Activated naive CD4-positive, alpha-beta T cell treated with anti-CD3 and anti-CD28 coated beads for 36 hours (primary cell): ENCODE data around the gene ZNF436. TPM values are rescaled to one million over a fixed set of nuclear protein-coding genes. Genes with fewer than 3 reads are reported as not detected.

Experiments
- CTCF ChIA-PET: fragments of 350-600 bp; sonication (Branson Sonifier 250); formaldehyde crosslinking; loops from one replicate; lab custom pipeline; 2021; ENCODE audit warnings: antibody characterized with exemption; lab: Charles Lee
- DNase-seq: peaks from one replicate; pipeline ENCODE4 v3.0.0-alpha.2; 2020
- H3K27ac Mint-ChIP-seq: one replicate; pipeline ENCODE4 v1.8.0; 2021; ENCODE audit warnings: mild to moderate bottlenecking, mixed read lengths
- H3K27me3 Mint-ChIP-seq: one replicate; pipeline ENCODE4 v1.8.0; 2021; ENCODE audit warnings: low read depth, mixed read lengths
- H3K36me3 Mint-ChIP-seq: one replicate; pipeline ENCODE4 v1.8.0; 2021; ENCODE audit warnings: low read depth, mixed read lengths
- H3K4me1 Mint-ChIP-seq: one replicate; pipeline ENCODE4 v1.8.0; 2021; ENCODE audit warnings: low read depth, mixed read lengths
- H3K4me3 Mint-ChIP-seq: one replicate; pipeline ENCODE4 v1.8.0; 2021; ENCODE audit warnings: mild to moderate bottlenecking, moderate library complexity, mixed read lengths
- H3K9me3 Mint-ChIP-seq: one replicate; pipeline ENCODE4 v1.8.0; 2021; ENCODE audit warnings: mixed read lengths
- intact Hi-C: fragments of 100-400 bp; cut with micrococcal nuclease; formaldehyde crosslinking; loops from one replicate; pipeline ENCODE4 v1.15.1; 2023
- total RNA-seq, 2 experiments: library from RNA; stranded (reverse); gene quantifications; one replicate each; pipeline ENCODE4 v1.2.3, GENCODE V29; 2021

Gene ZNF436
- total RNA-seq, 2 experiments from 2014 or later, result 3.3 to 3.5 TPM

GRCh38 chr1:23401313-23401712 is 31.7 kb upstream of the ZNF436 start:
- H3K27ac Mint-ChIP-seq, result no peak overlapping the region
- H3K4me3 Mint-ChIP-seq, result no peak overlapping the region
- H3K9me3 Mint-ChIP-seq, result no peaks in the 10 kb centered on the region
- no peaks in the 10 kb centered on the region for H3K27me3 Mint-ChIP-seq
- H3K4me1 Mint-ChIP-seq, result peaks cover 11% of the 10 kb centered on the region
- no peak for DNase-seq
- H3K36me3 Mint-ChIP-seq, result no peaks in the 10 kb centered on the region
- CTCF ChIA-PET, result no interaction called here
- intact Hi-C loops, result no loop called here

- CTCF ChIA-PET, result interaction anchor here (0.6 kb wide), 1 partner anchor 69 kb away, joined by 3 read pairs; no protein-coding TSS in a partner anchor
- intact Hi-C loops, result no loop called here
- Mint-ChIP-seq H3K36me3 (no peaks in the 10 kb centered on the region), H3K27me3 (no peaks in the 10 kb centered on the region), H3K27ac (no peak overlapping the region), H3K4me1 (peaks cover 17% of the 10 kb centered on the region), H3K9me3 (no peaks in the 10 kb centered on the region), H3K4me3 (no peak overlapping the region)
- DNase-seq, result no peak
Measured at GRCh38 chr1:23400324-23401114, 30.9 kb upstream of the ZNF436 start.

- Mint-ChIP-seq H3K27me3 (no peaks in the 10 kb centered on the region), H3K4me3 (no peak overlapping the region), H3K9me3 (no peaks in the 10 kb centered on the region), H3K36me3 (no peaks in the 10 kb centered on the region), H3K27ac (no peak overlapping the region), H3K4me1 (peaks cover 16% of the 10 kb centered on the region)
- CTCF ChIA-PET, result no interaction called here
- no peak for DNase-seq
- intact Hi-C loops, result no loop called here
Measured at GRCh38 chr1:23399229-23399628, 29.6 kb upstream of the ZNF436 start.

DNA sequence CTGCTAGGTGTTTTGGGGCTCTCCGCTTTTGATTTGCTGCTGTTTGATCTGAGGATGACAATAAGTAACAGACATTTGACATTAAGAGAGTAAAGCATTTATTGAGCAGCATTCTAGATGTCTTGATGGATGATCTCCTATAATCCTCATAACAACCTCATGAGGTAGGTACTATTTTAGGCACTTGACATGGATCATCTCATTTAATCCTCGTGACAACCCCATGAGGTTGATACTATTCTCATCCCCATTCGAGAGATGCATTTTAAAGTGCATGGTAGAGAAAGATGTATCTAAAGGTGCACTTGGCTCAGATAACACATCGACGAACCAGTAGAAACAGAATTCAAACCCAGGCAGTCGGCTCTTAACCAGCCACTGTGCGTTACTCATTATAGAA is 28.3 kb upstream of the ZNF436 start:
- H3K27me3 Mint-ChIP-seq, result no peaks in the 10 kb centered on the region
- H3K36me3 Mint-ChIP-seq, result no peaks in the 10 kb centered on the region
- peaks cover 8% of the 10 kb centered on the region for H3K4me1 Mint-ChIP-seq
- CTCF ChIA-PET, result no interaction called here
- H3K9me3 Mint-ChIP-seq, result no peaks in the 10 kb centered on the region
- no peak overlapping the region for H3K27ac Mint-ChIP-seq
- no peak for DNase-seq
- intact Hi-C loops, result no loop called here
- H3K4me3 Mint-ChIP-seq, result no peak overlapping the region

DNA sequence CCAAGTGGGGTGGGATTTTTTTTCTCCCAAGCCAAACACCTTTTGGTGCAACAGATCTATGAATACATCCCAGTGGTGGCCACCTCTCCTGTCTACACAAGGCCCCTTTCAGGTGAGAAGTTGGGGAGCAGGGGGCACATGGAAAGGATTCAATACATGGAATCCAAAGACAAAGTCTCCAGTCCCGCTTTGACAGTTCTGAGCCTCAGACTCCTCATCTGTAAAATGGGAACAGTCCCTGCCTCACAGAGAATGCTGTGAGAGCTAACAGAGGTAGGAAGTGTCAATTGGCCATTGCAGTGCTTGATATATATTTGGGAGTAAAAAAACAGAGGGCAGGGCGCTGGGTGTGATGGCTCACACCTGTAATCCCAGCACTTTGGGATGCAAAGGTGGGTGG is 26.7 kb upstream of the ZNF436 start:
- no peaks in the 10 kb centered on the region for H3K9me3 Mint-ChIP-seq

GRCh38 chr1:23395849-23396248 is 26.2 kb upstream of the ZNF436 start:
- DNase-seq, result no peak
- no peak overlapping the region for H3K4me3 Mint-ChIP-seq
- intact Hi-C loops, result no loop called here
- no peaks in the 10 kb centered on the region for H3K9me3 Mint-ChIP-seq
- no peaks in the 10 kb centered on the region for H3K36me3 Mint-ChIP-seq
- H3K27ac Mint-ChIP-seq, result peak overlapping the region; percentile 44
- CTCF ChIA-PET, result interaction anchor here (3.7 kb wide), 1 partner anchor 8 kb away, joined by 18 read pairs; no protein-coding TSS in a partner anchor
- H3K27me3 Mint-ChIP-seq, result no peaks in the 10 kb centered on the region
- peaks cover 8% of the 10 kb centered on the region for H3K4me1 Mint-ChIP-seq

More for the DNA sequence above, 26.7 kb upstream of the ZNF436 start:
- CTCF ChIA-PET, result interaction anchor here (0.5 to 3.7 kb wide), 2 partner anchors 8 to 20 kb away, joined by 3 to 18 read pairs; no protein-coding TSS in a partner anchor
- Mint-ChIP-seq H3K4me3 (no peak overlapping the region), H3K36me3 (no peaks in the 10 kb centered on the region), H3K4me1 (peaks cover 8% of the 10 kb centered on the region), H3K27me3 (no peaks in the 10 kb centered on the region), H3K27ac (no peak overlapping the region)
- intact Hi-C loops, result no loop called here
- DNase-seq, result no peak

- Mint-ChIP-seq H3K27ac (no peak overlapping the region), H3K9me3 (no peaks in the 10 kb centered on the region), H3K27me3 (no peaks in the 10 kb centered on the region), H3K4me3 (no peak overlapping the region), H3K36me3 (no peaks in the 10 kb centered on the region), H3K4me1 (peaks cover 8% of the 10 kb centered on the region)
- DNase-seq, result no peak
- CTCF ChIA-PET, result interaction anchor here (3.7 kb wide), 1 partner anchor 9 kb away, joined by 18 read pairs; no protein-coding TSS in a partner anchor
- intact Hi-C loops, result no loop called here
Measured at GRCh38 chr1:23395154-23395724, 25.6 kb upstream of the ZNF436 start.

DNA sequence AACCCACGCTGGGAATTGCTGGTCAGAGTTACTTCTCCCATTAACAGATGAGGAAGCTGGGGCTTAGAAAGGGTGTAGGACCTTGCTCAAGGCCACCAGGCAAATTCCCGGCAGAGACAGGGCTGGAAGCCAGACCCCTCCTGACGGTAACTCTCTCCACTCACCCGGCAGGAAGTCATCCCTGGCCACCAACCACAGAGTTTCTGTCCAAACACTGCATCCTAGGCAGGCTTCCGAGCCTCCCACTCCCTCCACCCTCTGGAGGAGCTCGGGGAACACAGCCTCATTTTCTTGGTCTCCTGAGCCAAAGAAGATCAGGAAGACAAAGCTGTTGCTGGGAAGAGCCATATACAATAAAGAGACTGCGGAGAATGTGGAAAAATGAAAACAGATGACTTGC is 25.0 kb upstream of the ZNF436 start:
- DNase-seq, result no peak
- intact Hi-C loops, result no loop called here
- peaks cover 8% of the 10 kb centered on the region for H3K4me1 Mint-ChIP-seq
- no peaks in the 10 kb centered on the region for H3K9me3 Mint-ChIP-seq
- CTCF ChIA-PET, result interaction anchor here (3.7 kb wide), 1 partner anchor 10 kb away, joined by 18 read pairs; no protein-coding TSS in a partner anchor
- H3K27ac Mint-ChIP-seq, result no peak overlapping the region
- no peaks in the 10 kb centered on the region for H3K27me3 Mint-ChIP-seq
- H3K36me3 Mint-ChIP-seq, result no peaks in the 10 kb centered on the region
- H3K4me3 Mint-ChIP-seq, result no peak overlapping the region

DNA sequence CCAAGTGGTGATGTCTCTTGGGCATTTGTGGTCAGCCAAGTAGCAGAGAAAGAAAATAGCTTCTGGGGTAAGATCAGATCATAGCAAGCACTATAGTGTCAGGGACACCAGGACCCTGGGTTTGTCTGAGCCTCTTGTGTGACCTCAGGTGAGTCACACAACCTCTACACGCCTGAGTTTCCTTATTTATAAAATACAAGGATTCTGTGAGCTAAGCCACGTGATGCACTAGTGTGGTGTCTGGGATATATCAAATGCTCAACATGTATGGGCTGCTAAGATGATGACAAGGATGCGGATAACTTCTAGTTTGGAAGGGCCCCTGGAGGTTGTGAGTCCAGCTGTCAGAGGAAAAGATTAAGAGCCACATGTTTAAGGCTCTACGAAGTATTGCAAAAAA is 24.5 kb upstream of the ZNF436 start:
- no peak overlapping the region for H3K27ac Mint-ChIP-seq
- no peaks in the 10 kb centered on the region for H3K27me3 Mint-ChIP-seq
- peaks cover 8% of the 10 kb centered on the region for H3K4me1 Mint-ChIP-seq
- H3K4me3 Mint-ChIP-seq, result no peak overlapping the region
- no peaks in the 10 kb centered on the region for H3K36me3 Mint-ChIP-seq
- H3K9me3 Mint-ChIP-seq, result no peaks in the 10 kb centered on the region
- no peak for DNase-seq
- CTCF ChIA-PET, result interaction anchor here (0.6 to 3.7 kb wide), 2 partner anchors 10 to 144 kb away, joined by 4 to 18 read pairs; no protein-coding TSS in a partner anchor
- intact Hi-C loops, result no loop called here

DNA sequence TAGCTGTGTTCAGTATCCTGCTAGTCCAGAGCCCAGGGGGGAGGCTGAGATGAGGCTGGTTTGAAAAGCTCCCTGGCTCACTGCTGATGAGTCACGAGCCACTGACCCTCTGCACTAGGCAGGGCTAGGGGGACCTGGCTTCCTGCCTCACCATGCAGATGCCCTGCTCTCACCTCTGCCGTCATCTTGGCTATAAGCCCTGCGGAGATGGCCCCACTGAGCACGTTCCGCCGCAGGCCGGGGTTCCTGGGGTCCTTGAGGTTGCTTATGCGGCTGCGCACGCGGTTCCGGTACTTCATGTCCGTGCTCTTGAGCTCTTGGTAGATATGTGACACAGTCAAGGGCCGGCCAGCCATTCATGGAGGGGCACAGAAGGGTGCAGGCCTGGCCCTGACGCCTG is 24.1 kb upstream of the ZNF436 start:
- H3K9me3 Mint-ChIP-seq, result no peaks in the 10 kb centered on the region
- no peak overlapping the region for H3K4me3 Mint-ChIP-seq
- no peaks in the 10 kb centered on the region for H3K36me3 Mint-ChIP-seq
- no peak for DNase-seq
- H3K27ac Mint-ChIP-seq, result no peak overlapping the region
- CTCF ChIA-PET, result interaction anchor here (0.6 to 3.7 kb wide), 2 partner anchors 11 to 144 kb away, joined by 4 to 18 read pairs; no protein-coding TSS in a partner anchor
- intact Hi-C loops, result no loop called here
- H3K27me3 Mint-ChIP-seq, result no peaks in the 10 kb centered on the region
- H3K4me1 Mint-ChIP-seq, result peaks cover 8% of the 10 kb centered on the region

DNA sequence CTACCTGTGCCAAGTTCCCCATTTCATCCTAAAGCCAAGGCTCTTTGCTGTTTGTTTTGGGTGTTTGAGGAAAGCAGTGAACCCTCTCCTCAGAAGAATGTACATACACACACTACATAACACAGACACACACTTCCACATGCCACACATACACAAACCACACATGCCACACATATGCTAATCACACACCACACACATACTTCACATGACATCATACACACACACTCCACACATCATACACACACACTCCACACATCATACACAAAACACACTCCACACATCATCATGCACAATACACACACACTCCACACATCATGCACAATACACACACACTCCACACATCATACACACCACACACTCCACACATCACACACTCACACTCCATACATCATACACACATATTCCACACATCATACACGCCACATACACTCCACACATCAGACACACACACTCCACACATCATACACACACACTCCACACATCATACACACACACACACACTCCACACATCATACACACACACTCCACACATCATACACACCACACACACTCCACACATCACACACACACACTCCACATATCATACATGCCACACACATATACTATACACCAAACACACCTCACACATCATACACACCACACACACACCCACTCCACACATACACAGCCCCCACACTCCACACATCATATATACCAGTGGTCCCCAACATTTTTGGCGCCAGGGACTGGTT is 22.7 kb upstream of the ZNF436 start:
- H3K36me3 Mint-ChIP-seq, result no peaks in the 10 kb centered on the region
- CTCF ChIA-PET, result interaction anchor here (3.7 kb wide), 1 partner anchor 12 kb away, joined by 18 read pairs; no protein-coding TSS in a partner anchor

GRCh38 chr1:23389837-23390321 is 20.2 kb upstream of the ZNF436 start:
- H3K4me1 Mint-ChIP-seq, result no peaks in the 10 kb centered on the region

More for the DNA sequence above, 22.7 kb upstream of the ZNF436 start:
- Mint-ChIP-seq H3K27ac (no peak overlapping the region), H3K4me1 (peaks cover 8% of the 10 kb centered on the region), H3K27me3 (no peaks in the 10 kb centered on the region), H3K9me3 (no peaks in the 10 kb centered on the region), H3K4me3 (no peak overlapping the region)
- intact Hi-C loops, result no loop called here
- DNase-seq, result no peak

More at GRCh38 chr1:23389837-23390321, 20.2 kb upstream of the ZNF436 start:
- no peak for DNase-seq
- no peak overlapping the region for H3K27ac Mint-ChIP-seq
- CTCF ChIA-PET, result interaction anchor here (1.2 to 1.8 kb wide), 2 partner anchors 14 to 15 kb away, joined by 3 to 4 read pairs; no protein-coding TSS in a partner anchor
- H3K4me3 Mint-ChIP-seq, result no peak overlapping the region
- H3K9me3 Mint-ChIP-seq, result no peaks in the 10 kb centered on the region
- no peaks in the 10 kb centered on the region for H3K27me3 Mint-ChIP-seq
- intact Hi-C loops, result no loop called here
- H3K36me3 Mint-ChIP-seq, result no peaks in the 10 kb centered on the region
